Effector memory CD4-positive, alpha-beta T cell (primary cell): Measurements from ENCODE around the gene SVIL.
A peak's percentile ranks its signal among the peaks of the same experiment; 100 is the strongest.

Experiments used
- DNase-seq, 3 donors: peaks; one replicate each; pipeline ENCODE4 v3.0.0-alpha.2; 2020
- H3K27ac ChIP-seq: 2 replicates; pipeline ENCODE4 v1.7.0; 2013; ENCODE audit warnings: mild to moderate bottlenecking, low read length, moderate library complexity; ENCODE audit not compliant: insufficient read depth, poor library complexity, severe bottlenecking
- H3K27me3 ChIP-seq: replicated peaks from 2 replicates; pipeline ENCODE4 v1.7.0; 2013; ENCODE audit warnings: mild to moderate bottlenecking, low read length; ENCODE audit not compliant: insufficient read depth, control insufficient read depth, poor library complexity, severe bottlenecking
- H3K36me3 ChIP-seq: 2 replicates; pipeline ENCODE4 v1.7.0; 2013; ENCODE audit warnings: mild to moderate bottlenecking, low read length, moderate library complexity; ENCODE audit not compliant: control insufficient read depth, insufficient read depth
- H3K4me1 ChIP-seq: 2 replicates; pipeline ENCODE4 v1.7.0; 2013; ENCODE audit warnings: low read length, mild to moderate bottlenecking; ENCODE audit not compliant: control insufficient read depth, insufficient read depth, poor library complexity, severe bottlenecking
- H3K4me3 ChIP-seq: 2 replicates; pipeline ENCODE4 v1.7.0; 2013; ENCODE audit warnings: low read length, low read depth, mild to moderate bottlenecking; ENCODE audit not compliant: insufficient read depth, poor library complexity, severe bottlenecking
- H3K9me3 ChIP-seq: 2 replicates; pipeline ENCODE4 v1.7.0; 2013; ENCODE audit warnings: mild to moderate bottlenecking, low read length, moderate library complexity; ENCODE audit not compliant: control insufficient read depth

Gene SVIL

DNA sequence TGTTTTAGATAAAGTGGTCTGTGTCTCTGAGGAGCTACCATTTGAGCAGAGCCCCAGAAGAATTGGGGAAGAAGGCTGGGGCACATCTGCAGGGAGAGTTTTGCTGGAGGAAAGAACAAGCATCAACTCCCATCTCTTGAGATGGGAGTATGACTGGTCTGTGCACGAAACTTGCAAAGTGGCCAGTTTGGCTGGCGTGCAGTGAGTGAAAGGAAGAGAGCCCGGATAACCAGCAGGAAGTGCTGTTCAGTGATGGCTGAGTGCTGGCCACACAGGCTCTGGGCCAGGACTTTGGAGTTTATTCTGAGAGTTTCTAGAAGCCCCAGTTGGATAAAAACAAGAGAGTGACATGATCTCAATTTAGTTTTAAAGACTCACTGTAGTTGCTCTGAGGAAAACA, 34.4 kb upstream of the SVIL start:
- no peak for DNase-seq
- Histone ChIP-seq H3K27ac (no peak overlapping the region), H3K36me3 (peaks cover 4% of the 10 kb centered on the region), H3K9me3 (no peaks in the 10 kb centered on the region), H3K4me1 (peaks cover 2% of the 10 kb centered on the region), H3K4me3 (no peak overlapping the region), H3K27me3 (no peaks in the 10 kb centered on the region)

DNA sequence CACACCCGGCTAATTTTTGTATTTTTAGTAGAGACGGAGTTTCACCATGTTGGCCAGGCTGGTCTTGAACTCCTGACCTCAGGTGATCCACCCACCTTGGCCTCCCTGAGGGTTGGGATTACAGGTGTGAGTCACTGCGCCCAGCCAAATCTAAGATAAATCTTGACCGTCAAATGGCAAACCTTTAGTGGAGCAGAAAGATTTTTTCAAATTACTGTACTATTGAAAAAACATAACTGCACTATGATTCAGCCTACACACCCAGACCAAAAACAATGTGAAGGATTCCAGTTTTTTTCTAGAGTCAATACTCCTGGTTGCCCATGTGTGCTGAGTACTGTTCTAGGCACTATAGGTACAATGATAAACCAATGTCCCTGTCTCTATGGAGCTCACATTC, 33.9 kb upstream of the SVIL start:
- Histone ChIP-seq H3K27ac (no peak overlapping the region), H3K9me3 (no peaks in the 10 kb centered on the region), H3K36me3 (peaks cover 4% of the 10 kb centered on the region), H3K27me3 (no peaks in the 10 kb centered on the region), H3K4me3 (no peak overlapping the region), H3K4me1 (peaks cover 2% of the 10 kb centered on the region)
- DNase-seq, result no peak

DNA sequence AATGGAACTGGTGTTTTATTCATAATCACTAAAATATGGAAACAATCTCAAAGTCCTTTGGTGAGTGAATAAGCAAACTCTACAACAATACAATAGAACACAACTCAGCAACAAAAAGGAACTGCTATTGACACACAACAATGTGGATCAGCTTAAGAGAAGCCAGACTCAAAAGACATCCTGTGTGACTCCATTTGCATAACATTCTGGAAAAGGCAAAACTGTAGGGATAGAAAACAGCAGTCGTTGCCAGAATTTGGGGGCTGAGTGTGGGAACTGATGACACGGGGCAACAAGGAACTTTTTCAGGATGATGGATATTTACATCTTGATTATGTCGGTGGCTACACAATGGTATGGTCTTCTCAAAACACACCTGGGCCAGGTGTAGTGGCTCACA, 32.4 kb upstream of the SVIL start:
- Histone ChIP-seq H3K4me3 (no peak overlapping the region), H3K9me3 (no peaks in the 10 kb centered on the region), H3K4me1 (peaks cover under 1% of the 10 kb centered on the region), H3K36me3 (peaks cover 4% of the 10 kb centered on the region), H3K27ac (no peak overlapping the region), H3K27me3 (no peaks in the 10 kb centered on the region)
- DNase-seq, result no peak

DNA sequence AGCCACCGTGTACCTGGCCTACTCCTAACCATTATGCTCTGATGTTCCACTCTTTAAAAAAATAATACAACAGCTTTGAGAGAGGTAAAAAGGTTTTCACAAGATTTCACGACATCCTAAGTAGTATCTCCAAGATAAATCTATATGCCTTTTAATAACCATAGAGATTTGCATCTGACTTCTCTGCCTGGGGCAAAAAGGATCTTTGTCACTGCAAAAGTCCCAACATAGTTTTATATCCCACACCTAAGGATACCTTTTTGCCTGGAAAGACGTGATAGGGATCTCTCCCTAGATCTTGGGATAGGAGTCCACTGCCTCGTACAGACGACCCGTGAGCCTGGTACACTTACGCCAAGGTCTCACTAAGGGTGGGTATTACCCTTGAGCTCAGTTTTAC, 31.4 kb upstream of the SVIL start:
- no peaks in the 10 kb centered on the region for H3K27me3 ChIP-seq
- no peak overlapping the region for H3K27ac ChIP-seq
- DNase-seq, result no peak
- H3K9me3 ChIP-seq, result no peaks in the 10 kb centered on the region
- no peak overlapping the region for H3K4me3 ChIP-seq
- peaks cover 4% of the 10 kb centered on the region for H3K36me3 ChIP-seq
- no peaks in the 10 kb centered on the region for H3K4me1 ChIP-seq

DNA sequence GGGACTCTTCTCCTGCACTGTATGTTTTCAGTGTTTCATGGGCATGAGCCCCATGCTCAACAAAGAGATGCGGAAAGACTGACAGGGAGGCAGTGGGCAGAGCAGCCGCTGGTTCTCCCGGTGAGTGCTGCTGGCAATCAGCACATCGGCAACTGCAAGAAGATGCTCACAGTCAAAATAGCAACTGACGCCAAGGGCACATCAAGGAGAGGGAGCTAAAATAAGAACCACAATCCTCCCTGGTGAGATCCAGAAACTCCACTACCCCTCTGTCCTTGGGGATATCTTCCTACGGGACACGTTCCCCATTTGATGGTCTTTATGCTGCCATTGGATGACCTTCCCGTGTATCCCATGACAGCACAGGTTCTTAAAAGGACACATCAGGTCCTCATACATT, 28.9 kb upstream of the SVIL start:
- no peak overlapping the region for H3K27ac ChIP-seq
- no peak overlapping the region for H3K4me3 ChIP-seq
- no peaks in the 10 kb centered on the region for H3K36me3 ChIP-seq
- H3K4me1 ChIP-seq, result peaks cover 11% of the 10 kb centered on the region
- no peak for DNase-seq
- no peaks in the 10 kb centered on the region for H3K27me3 ChIP-seq
- H3K9me3 ChIP-seq, result no peaks in the 10 kb centered on the region

DNA sequence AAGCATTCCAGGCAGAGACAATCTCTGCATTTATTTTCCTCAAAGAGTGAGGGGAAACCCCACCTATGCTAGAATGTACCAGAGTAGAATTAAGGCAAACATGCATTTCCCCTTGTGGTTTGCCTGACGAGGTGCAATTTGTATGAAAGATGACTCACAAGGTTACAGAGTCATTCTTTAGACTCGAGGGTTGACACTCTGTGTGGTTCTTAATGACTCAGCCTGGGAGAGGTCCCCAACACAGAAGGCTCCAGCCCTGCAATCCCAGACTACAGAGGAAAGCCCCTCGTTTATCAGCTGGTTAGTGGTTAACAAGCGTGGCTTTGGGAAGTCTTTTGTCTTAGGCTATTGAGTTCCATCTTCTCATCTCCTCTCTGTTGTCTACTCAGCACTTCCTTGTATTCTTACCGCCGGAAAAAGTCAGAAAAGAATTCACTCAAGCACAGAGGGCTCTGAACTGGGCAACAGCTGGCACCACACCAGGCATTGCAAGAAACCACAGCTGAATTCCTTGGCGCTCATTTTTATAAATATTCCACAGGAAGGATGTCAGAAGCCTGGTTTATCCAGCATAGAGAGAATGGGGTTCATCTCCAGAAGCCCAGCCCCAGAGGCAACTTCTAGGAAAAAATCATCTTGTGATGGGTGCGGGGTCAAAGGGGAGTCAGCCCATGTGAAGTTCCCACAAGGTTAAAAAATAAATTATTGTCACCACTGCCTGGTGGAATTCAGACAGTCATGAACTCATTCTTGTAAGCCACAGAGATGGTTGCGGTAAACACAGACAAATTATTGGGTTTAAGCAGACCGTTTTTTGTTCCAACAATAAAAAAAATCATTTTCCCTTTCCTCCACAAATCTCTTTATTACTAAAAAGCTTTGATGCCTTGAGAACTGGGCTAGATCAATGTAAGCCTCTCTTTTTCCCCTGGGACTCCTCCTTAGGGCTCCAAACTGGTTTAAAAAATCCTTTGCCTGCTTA, 24.5 kb upstream of the SVIL start:
- H3K27ac ChIP-seq, result peak overlapping the region; percentile 69
- no peaks in the 10 kb centered on the region for H3K9me3 ChIP-seq
- DNase-seq, result peak; percentile 68 to 76 (median 74)
- H3K4me3 ChIP-seq, result peak overlapping the region; percentile 11
- H3K27me3 ChIP-seq, result no peaks in the 10 kb centered on the region
- peaks cover 5% of the 10 kb centered on the region for H3K36me3 ChIP-seq
- H3K4me1 ChIP-seq, result peaks cover 16% of the 10 kb centered on the region

DNA sequence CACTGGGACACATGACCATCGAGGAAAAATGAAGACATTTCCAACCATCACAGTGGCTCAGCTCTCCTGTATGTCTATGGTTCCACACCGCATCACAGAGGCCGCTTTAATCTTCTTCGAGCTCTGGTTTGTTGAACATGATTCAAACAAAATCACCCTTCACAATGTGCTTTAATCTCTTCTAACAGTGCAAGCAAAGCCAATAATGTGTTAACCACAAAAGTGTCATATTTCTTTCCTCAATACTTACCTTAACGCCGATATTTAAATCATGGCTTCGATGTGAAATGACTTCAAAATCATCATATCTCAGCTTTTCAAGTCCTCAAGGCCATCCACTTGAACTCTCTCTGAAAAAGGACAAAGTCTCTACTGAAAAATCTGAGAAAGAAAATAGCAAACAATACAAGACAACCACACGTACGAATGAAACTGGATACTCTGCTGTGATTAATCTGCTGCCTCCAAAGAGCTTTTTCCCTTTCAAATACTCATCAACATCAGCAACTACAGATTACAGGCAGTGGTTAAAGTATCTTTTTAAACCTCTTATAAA, 23.0 kb upstream of the SVIL start:
- H3K4me1 ChIP-seq, result peaks cover 16% of the 10 kb centered on the region
- no peaks in the 10 kb centered on the region for H3K27me3 ChIP-seq
- peaks cover 5% of the 10 kb centered on the region for H3K36me3 ChIP-seq
- peak in 2 of 3 donors; percentile 19 to 26 for DNase-seq
- H3K9me3 ChIP-seq, result no peaks in the 10 kb centered on the region
- H3K27ac ChIP-seq, result no peak overlapping the region
- H3K4me3 ChIP-seq, result no peak overlapping the region

DNA sequence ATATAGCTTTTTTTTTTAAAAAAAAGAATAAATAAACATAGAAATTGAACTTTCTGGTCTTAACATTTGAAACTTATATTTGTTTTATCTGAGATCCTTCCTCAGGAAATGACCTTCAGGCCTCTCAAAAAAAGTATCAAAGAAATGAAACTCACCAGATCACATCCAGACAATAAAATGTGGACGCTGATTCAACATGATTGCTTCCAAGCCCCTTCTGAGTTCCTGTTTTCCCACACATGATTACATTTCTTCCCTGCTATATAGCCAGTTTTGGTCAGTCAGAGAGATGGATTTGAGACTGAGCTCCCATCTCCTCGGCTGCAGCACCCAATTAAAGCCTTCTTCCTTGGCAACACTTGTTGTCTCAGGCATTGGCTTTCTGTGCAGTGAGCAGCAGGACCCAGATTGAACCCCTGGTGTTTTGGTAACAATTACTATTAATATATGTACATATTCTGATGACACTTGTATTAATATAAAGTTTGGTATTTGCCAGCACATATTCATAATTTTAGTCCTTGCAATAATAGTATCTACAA, 21.8 kb upstream of the SVIL start:
- H3K4me1 ChIP-seq, result peaks cover 16% of the 10 kb centered on the region

DNA sequence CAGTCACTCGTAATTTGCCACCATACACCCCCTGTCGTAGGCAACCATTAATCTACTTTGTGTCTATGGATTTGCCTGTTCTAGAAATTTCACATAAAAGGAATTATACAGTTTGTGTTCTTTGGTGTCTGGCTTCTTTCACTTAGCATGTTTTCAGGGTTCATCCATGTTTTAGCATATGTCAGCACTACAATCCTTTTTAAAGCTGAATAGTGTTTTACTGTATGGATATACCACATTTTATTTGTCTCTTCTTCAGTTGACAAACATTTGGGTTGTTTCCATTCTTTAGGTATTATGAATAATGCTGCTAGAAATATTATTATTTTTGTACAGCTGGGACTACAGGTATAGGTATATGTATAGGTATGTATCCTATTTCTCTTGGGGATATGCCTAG, 17.4 kb upstream of the SVIL start:
- H3K4me1 ChIP-seq, result peaks cover 14% of the 10 kb centered on the region
- H3K9me3 ChIP-seq, result no peaks in the 10 kb centered on the region
- H3K4me3 ChIP-seq, result no peak overlapping the region
- H3K36me3 ChIP-seq, result peaks cover 5% of the 10 kb centered on the region
- H3K27ac ChIP-seq, result no peak overlapping the region
- DNase-seq, result no peak
- no peaks in the 10 kb centered on the region for H3K27me3 ChIP-seq

More for the DNA sequence above, 21.8 kb upstream of the SVIL start:
- Histone ChIP-seq H3K4me3 (no peak overlapping the region), H3K9me3 (no peaks in the 10 kb centered on the region), H3K27me3 (no peaks in the 10 kb centered on the region), H3K36me3 (peaks cover 5% of the 10 kb centered on the region), H3K27ac (no peak overlapping the region)
- DNase-seq, result no peak

DNA sequence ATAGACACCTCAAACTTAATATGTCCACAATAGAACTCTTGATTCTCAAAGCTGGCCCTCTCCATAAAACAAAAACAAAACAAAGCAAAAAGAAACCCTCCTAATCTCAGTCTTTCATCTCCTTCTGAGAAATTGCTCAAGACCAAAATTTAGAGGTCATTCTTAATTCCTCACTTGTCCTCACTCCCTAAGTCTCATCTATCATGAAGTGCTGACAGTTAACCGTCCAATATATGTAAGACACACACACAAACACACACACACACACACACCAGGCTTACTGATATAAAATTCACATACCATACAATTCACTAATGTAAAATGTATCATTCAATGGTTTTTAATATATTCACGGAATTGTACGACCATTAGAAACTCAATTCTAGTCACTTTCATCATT, 17.0 kb upstream of the SVIL start:
- no peaks in the 10 kb centered on the region for H3K27me3 ChIP-seq
- H3K4me1 ChIP-seq, result peaks cover 19% of the 10 kb centered on the region
- no peak for DNase-seq
- peaks cover 4% of the 10 kb centered on the region for H3K36me3 ChIP-seq
- no peaks in the 10 kb centered on the region for H3K9me3 ChIP-seq
- H3K27ac ChIP-seq, result no peak overlapping the region
- H3K4me3 ChIP-seq, result no peak overlapping the region
